HG02973 (cell line): ENCODE data around the gene AKAP13.

Source experiments
- ATAC-seq: cut with Tn5 transposase; IDR thresholded peaks from one replicate; pipeline ENCODE4 v1.9.1; 2021; ENCODE audit warnings: moderate library complexity; ENCODE audit not compliant: unreplicated experiment

AKAP13 gene

DNA sequence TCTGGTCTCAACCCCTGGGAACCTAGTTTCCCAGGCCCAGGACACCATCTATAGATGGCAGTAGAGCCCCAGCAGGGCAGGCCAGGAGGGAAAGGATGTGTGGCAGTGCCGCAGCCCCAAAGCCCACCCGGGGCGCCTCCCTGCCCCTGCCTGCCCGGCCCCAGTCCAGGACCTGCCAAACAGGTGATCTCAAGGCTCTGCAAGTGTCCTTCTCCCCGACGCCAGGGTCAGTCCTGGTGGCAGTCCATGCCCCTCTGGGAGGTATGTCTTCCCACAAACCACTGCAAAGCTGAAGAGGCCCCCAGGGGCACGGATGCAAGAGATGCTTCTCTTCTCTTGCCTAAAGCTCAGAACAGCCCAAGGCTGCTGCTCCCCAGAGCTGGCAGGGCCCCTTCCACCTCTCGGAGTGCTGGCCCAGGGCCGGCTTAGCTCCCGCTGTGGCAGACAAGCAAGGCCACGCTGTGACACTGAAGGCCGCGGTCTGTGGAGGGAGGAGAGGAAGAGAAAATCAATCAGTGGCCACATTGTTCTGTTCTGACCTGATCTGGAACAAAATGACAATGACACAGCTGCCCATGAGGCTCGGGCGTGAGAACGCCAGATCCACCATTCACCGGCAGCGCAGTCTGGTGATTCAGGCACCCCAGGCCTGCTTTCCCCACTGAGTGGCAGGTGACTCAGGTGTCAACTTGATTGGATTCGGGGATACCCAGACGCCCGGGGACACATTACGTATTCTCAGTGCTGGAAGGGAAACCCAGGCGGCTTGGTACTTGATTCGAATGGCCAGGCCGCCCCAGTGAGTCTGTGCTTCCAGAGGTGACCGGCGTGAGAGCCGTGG is 380.3 kb downstream of the AKAP13 start:
- no peak for ATAC-seq

DNA sequence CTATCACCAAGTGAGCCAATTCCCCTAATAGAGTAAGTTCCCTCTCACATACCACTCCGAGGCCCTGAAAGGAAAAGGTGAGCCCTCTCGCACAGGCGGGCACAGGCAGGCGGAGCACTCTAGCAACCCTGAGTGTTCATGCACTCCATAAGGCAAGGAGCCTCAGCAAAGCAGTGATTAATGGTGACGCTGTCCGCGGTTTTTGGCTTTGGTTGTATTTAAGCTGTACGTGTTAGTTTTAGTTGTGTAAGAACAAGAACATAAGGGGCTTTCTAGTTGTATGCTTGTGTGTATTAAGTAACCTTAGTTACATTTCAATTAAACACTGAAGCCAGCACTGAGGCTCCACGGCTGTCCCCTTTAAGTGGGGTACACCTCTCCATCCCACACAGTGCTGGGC is 381.2 kb downstream of the AKAP13 start:
- ATAC-seq: no peak

DNA sequence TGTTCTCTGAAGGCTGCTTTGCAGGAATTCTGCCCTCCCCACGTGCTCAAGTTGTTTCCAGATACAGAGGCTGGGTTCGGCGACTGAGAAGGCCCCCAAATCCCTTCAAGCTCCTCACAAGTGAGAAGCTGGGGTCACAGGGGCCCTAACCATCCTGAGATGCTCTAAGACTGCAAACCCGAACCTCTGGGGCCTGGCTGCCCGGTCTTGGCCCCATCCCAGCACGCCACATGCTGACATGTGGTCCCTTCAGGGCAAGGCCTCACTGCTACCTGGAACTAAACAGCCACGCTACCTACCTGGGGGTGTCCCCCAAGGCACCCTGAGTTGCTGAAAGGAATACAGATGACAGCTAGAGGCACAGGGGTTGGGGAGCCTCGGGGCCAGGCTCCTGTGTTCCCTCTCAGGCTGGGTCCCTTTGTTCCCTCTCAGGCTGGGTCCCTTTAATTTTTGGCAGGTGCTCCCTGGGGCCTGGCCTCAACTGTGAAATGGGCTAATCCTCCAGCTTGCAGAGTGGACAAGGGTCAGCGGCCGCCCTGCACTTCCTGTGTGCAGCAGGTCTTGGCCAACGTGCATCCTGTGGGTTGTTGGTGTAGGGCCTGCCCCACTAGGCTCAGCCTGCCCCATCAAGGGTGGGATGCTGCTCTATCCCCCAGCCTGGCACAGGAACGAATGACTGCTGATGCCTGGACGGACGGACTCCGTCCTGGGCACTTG is 381.8 kb downstream of the AKAP13 start:
- ATAC-seq: no peak

DNA sequence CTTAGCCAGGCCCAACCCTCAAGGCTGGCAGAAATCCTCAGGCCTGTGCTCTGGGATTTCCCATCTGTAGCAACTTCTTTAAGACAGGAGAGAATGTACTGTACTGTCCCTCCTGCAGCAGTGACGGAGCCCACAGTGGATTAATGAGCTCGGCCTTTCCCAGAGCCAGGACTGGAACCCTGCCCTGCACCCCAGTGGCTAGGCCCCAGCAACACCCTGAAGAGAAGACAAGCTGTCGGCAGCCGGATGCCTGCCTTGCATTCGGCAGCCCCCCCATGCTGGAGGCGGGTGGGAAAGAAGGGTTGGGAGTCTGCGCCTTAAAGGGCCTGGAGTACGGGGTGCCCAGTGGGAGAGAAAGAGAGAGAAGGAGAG is 382.3 kb downstream of the AKAP13 start:
- ATAC-seq: no peak

DNA sequence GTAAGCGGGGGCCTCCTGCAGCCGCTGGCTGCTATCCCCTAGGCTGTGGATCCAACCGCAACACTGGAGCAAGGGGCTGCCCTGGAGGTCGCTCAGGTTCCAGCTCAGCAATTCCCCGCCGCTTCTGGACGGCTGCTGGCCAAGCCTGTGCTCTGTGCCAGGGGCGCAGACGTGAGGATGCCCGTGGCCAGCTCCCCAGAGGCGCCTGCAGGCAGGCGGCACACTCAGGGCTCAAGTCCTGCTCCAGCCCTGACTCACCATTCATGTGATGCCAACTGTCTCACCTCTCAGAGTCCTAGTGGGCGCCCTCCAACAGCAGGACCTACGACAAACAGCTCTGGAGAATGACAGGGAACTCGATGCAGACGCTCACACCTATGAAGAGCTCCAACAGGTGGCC is 382.8 kb downstream of the AKAP13 start:
- ATAC-seq: no peak

DNA sequence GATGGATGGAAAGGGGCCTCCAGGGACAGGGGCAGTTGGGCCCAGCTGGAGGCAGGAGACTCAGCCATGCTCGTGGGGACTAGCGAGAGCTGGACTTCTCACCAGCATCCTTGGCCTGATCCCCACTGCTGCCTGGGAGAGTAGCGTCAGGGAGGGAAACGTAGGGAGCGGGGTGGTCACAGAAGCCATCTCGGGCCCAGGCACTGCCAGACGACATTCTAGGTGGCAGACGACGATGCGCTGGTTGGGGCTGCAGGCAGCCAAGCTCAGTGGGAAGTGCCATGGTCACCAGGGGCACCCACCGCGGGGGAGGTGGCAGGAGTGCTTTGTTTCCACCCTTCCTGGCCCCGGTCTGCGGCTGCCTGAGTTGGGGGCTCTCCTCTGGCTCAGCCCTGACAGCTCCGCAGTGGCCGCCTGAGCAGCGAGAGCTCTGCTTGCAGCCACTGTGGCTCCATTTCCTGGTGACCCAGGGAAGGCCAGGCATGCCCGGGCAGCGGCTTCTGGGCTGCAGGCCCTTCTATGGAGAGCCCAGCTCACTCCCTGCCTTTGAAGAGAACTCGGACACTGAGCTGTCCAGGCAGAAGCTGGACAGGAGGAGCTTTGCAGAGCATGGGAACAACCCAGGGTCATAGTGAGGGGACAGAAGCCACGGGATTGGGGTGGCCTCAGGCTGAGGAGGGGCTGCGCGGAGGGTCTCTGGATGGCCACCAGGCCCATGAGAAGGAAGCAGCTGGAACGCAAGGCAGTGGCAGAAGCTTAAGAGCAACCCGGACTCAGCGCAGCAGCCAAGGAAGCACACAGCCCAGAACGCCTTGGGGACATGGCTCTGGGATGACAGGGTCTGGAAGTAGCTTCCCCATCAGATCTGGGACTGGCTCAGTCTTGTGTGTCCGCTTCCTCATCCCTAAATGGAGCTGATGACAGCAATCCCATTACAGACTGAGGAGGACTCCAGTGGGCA is 383.6 kb downstream of the AKAP13 start:
- no peak for ATAC-seq

DNA sequence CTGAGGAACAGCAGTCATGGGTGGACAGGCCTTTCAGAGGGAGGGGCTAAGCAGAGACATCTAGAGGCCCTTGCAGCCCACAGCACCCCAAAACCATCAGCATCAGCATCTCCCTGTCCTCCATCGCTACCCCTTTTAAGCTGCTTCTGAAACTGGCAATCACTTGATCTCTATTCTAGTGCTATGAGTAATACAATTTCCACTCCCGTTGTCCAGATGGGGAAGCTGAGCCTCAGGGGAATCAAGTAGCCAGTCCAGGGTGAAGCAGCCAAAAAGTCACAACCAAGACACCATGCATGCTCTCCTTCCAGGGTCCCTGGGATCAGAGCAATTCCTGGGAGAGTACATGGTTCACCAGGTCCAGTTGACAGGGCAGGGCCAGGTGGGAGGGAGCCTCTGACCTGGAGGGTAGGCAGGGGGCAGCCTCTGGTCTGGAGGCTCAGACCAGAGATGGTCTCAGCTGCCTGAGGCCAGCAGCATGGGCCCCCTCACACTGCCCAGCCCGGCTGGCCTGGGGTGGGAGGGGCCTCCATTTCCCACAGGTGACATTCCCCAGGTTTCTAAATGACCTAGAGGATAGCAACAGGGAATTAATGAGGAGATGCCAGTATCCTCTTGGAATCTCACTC is 384.4 kb downstream of the AKAP13 start:
- ATAC-seq: no peak

DNA sequence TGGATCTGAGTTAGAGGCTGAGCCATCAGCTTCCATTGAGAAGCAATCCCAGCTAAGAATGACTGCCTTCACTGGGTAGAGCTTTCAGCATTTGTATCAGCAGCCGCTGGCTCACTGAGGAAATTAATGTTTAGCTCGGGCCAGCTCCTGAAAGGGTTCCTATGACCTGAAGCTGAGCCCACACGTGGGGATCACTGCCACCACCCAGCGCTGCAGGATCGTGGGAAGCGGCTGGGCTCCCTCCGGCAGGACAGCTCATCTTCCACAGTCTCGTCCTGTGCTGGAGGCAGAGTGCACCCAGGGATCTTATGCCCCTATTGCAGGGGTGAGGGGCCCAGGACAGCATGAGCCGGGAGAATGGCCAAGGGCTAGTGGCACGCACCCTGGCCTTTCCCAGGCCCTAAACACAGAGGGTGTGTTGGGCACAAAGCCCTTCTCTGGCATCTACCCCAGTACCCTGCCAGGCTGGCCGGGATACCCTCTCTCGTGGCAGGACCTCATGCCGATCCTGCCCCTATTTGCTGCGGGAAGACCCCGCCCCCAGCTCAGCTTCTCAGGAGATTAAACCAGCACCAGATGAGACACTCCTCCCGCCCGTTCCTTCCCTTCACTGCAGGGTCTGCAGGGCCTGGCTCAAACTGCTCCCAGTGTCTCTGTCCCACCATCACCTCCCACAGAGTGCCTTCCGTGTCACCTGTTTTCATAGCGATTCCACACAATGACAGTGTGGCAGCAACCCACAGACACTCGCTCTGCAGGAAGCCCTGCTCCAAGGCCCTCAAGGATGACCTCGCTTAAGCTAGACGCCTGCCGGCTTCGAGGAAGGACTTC is 385.8 kb downstream of the AKAP13 start:
- no peak for ATAC-seq

DNA sequence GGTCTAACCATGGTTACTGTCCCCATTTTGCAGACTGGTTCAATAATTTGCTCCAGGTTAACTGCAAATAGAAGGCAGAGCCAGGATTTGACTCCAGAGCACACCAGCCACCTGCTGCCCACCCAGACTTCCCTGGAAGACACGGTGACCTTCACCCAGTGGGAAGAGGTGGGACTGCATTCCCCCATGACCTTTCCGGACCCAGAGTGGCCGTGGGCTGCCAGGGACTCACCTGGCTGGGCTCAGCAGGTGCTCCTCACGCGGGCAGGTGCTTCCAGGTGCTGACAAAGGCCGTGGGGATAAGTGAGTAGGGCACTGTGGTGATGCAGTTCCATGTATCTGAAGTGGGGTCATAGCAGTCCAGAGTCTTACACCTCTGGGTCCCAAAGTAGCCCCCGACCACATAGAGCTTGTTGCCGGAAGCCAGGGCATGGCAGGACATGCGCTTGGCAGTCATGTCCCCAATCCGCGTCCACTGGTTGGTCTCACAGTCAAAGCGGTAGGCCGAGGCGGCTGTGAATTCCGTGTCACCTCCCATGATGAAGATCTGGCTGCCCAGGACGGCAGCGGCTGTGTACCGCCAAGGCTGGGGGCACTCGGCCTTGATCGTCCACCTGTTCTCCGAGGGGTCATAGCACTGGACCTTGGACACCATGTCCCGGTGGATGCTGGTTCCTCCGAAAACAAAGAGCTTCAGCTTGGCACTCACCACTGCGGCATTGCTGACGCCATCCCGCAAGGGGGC is 387.6 kb downstream of the AKAP13 start:
- ATAC-seq: no peak

DNA sequence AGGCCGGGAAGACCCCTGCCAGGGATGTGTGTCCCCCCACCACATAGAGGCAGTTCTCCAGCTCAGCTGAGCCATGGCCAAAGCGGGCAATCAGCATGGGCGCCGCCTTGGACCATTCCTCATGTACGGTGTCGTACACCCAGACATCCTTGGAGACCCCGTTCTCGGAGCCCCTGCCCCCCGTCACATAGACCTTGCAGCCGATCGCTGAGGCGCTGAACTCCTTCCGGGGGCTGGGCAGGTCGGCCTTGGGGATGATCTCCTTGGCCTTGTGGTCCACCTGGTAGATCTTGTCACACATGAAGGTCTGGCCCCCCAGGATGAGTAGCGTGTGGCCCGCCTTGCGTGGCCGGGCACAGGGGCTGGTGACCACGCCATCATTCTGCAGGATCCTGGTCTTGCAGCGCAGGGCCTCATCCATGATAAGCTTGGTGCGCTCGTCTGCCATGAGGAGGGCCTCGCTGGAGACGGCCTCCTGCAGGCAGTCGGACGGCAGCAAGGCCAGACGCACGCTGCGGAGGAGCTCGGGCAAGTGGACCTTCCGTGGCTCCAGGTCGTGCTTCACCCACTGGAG is 388.3 kb downstream of the AKAP13 start:
- no peak for ATAC-seq

DNA sequence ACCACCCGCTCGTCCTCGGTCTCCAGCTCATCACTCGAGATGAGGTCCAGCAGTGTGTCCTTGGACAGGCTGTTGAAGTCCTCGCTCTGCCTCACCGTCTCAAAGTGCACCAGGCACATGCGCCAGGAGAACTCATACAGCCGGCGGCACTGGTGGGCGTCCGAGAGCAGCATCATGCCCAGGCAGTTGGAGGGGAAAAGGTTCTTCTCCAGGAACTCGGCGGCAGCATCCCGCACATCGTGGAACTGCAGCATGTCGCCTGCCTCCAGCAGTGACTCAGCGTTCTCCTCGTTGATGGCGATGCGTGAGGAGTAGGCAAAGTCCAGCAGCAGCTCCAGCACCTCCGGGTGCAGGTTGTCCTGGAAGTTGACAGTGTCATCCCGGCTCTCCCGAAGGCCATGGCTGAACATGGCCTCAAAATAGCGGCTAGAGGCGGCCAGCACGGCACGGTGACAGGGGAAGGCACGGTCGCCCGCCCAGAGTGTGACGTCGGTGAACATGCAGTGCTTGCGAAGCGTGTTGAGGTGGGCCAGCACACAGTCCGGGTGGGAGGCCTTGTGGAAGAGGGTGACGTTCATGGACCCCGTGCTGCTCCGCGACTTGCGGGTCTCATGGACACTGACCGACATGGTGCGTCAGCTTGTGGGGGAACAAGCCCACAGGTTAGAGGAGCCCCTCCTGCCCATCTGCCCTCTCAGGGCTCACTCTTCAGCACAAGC is 388.9 kb downstream of the AKAP13 start:
- ATAC-seq: no peak

DNA sequence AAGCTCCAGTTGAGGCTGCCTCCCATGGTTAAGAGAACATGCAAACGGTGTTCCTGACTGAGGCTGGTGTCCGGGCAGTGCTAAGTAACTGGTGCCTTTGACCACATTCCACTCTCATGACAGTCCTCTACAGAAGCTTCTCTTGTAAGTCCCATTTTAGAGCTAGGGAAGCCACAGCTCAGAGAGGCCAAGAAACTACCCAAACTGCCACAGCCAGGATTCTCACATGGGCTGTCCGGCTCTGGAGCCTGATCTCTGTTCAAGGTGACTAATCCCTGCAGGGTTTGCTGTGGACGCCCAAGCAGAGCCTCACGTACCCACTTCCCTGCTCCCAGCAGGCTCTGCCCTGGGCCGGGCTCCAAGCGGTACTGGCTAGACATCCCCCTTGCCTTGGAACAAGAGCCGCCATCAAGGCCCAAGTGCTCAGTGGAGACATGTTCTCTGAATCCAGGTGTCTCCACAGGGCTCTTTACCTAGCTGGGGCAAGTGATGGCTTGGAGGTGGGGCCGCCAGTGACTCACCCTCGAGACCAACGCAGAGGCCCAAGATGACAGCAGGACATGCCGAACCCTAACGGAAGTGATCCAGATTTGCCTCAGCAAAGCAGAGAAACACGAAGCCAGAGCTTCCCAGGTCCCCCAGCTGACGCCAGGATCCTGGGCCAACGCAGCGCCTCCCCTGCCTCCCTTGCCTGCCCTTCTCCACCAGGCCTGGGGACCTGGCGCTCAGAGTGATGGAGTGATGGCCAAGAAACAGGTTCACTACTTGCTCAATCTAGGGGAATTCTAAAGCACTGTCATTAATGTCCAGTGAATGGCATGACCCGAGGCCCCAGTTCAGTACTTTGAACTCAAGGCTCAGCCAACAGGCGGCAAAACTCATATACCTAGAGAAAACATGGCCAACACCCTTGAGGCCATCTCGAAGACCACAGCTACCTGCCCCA is 390.0 kb downstream of the AKAP13 start:
- no peak for ATAC-seq

DNA sequence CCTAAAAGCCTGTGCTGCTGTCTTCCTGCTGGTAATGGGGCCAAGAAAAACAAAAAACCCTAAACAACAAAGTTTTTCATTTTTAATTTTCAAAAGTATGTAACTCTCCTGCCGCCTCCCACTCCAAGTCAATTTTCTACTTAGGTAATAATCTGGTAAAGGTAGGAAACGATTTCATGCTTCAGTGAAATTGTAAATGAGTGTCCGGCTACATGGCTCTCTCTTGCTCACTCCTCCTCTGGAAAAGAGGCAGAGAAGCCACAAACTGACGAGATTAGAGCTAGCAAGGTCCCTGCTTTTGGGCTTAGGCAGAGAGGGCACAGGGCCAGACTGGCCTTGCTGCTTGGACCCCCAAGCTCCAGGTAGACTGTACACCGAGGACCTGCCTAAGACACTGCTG is 390.9 kb downstream of the AKAP13 start:
- ATAC-seq: no peak

DNA sequence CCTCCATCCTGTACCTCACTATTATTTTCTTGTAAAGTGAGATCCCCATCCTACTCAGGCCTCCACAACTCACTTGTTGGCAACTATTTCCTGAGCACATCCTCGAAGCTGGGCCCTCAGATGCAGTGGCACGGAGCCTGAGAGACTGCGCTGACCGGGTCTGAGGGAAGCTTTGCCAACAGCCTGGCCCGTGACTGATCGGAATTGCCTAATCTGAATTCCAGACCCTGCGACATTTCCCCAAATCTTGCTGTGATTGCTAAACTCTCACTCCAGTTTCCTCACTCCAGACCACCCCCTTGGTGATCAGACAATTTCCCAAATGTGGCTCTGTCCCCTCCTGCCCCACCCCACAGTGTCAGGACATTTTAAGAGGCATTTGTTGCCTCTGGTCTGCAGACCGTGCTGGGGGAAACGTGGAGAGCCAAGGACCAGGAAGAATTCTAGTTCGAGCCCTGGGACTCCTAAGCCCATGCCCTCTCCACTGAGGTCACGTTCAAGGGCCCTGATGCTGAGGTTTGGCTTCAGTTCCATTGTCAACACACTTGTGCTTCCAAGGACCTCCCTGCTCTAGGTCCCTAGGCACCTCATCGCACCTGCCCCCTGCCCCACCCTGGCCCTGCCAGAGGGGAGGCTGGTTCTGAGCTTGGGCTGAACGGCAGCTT is 391.5 kb downstream of the AKAP13 start:
- no peak for ATAC-seq

DNA sequence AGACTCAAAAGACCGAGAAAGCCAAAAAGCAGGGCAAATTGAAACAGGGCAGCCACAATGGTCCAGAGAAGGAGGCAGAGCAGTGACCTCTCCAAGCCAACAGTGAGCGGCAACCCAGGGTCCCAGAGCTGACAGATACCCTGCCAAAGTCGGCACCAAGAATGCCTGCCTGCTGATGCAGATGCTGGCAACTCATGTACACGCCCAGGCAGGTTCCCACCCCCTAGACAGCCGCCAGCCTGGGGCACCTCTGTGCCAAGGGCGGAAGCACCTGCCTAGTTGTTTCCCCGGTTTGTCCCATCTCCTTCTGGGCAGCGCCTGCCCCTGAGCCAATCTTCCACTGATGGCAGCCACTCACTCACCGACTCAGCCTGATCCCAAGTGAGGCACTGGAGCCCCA is 392.3 kb downstream of the AKAP13 start:
- ATAC-seq: no peak

DNA sequence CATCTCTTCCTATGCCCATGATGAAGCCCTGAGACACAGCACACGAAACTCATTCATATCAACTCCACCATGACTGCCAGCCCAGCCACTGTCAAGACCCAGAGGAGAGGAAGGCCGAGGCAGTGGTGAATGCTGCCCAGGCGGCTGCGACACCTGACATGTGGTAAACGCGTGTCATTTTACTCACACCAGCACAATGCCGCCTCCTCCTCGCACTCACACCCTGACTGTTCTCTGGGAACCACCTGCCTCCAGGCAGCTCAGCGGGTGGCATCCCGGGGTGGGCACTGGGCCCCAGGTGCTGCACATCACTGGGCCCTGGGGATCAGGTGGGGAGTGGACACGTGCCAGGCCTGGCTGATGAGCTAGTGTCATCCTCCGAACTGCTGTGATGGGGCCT is 392.8 kb downstream of the AKAP13 start:
- no peak for ATAC-seq

DNA sequence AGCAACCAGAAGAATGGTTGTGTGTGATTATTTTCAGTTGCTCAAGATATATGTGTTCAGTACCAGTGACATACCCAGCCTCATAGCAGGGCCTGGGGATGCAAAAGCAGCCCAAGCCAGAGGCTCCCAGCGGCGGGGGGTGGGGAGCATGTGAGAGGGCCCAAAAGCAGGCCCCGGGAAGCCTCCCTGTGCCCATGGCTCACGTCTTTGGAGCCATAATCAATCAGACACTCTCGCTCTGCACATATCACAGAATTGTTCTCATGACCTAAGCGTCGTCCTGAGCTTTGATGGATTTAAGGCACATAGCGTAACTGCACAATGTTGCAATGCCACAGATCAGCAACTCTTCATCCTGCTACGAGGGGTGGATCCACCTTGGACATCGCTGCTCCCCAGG is 393.6 kb downstream of the AKAP13 start:
- no peak for ATAC-seq
